IMR-90 (cell line): ENCODE measurements around the gene CDH22. TPM values are rescaled to one million over a fixed set of nuclear protein-coding genes. Genes with fewer than 3 reads are reported as not detected.

ENCODE experiments used
- ATAC-seq: fragments of 200-7000 bp; cut with Tn5 transposase; 2 replicates; pipeline ENCODE4 v1.9.1; 2020; ENCODE audit warnings: low read depth, mild to moderate bottlenecking, moderate library complexity
- BruUV-seq: library from RNA; stranded (reverse); fragments of 400-500 nt; replicated peaks from 2 replicates; lab custom pipeline; 2021; lab: Mats Ljungman, UMichigan
- CTCF ChIA-PET: fragments of 300-600 bp; formaldehyde crosslinking; extraction: SDS; loops from one replicate; lab custom pipeline; 2021; ENCODE audit warnings: antibody characterized with exemption; lab: Yijun Ruan, JAX
- POLR2A ChIA-PET: fragments of 300-600 bp; sonication (Branson Sonifier 250); formaldehyde crosslinking; loops from one replicate; lab custom pipeline; 2022; ENCODE audit warnings: antibody characterized with exemption; ENCODE audit not compliant: unreplicated experiment; lab: Charles Lee
- DNase-seq: peaks from one replicate; pipeline ENCODE4 v3.0.0; 2013
- H2AFZ ChIP-seq: replicated peaks from 2 replicates; pipeline ENCODE3; 2013; ENCODE audit warnings: low read length, mild to moderate bottlenecking; ENCODE audit not compliant: poor library complexity
- H2AK5ac ChIP-seq: 2 replicates; pipeline ENCODE4 v1.6.1; 2013; ENCODE audit warnings: low read depth, low read length, inconsistent platforms
- H2AK9ac ChIP-seq: replicated peaks from 2 replicates; pipeline ENCODE3; 2013; ENCODE audit warnings: mild to moderate bottlenecking, low read depth, low read length, moderate library complexity; ENCODE audit not compliant: poor library complexity
- H2BK120ac ChIP-seq: 2 replicates; pipeline ENCODE4 v1.6.1; 2013; ENCODE audit warnings: low read depth, low read length, inconsistent platforms
- H2BK15ac ChIP-seq: 3 replicates; pipeline ENCODE4 v1.6.1; 2013; ENCODE audit warnings: low read depth, low read length, inconsistent platforms
- H2BK20ac ChIP-seq: 2 replicates; pipeline ENCODE4 v1.6.1; 2013; ENCODE audit warnings: low read depth, mild to moderate bottlenecking, inconsistent platforms, low read length, moderate library complexity
- H2BK5ac ChIP-seq: 2 replicates; pipeline ENCODE4 v1.6.1; 2013; ENCODE audit warnings: mild to moderate bottlenecking, low read depth, low read length, inconsistent platforms; ENCODE audit not compliant: poor library complexity, severe bottlenecking
- H3K14ac ChIP-seq: replicated peaks from 2 replicates; pipeline ENCODE4 v1.6.1; 2013; ENCODE audit warnings: low read depth, low read length, inconsistent platforms
- H3K18ac ChIP-seq: 2 replicates; pipeline ENCODE4 v1.6.1; 2013; ENCODE audit warnings: low read depth, low read length, control low read depth
- H3K23ac ChIP-seq: 2 replicates; pipeline ENCODE4 v1.6.1; 2013; ENCODE audit warnings: low read depth, low read length, inconsistent platforms
- H3K27ac ChIP-seq: 2 replicates; pipeline ENCODE4 v1.5.1; 2013; ENCODE audit warnings: mild to moderate bottlenecking, control low read depth, low read length; ENCODE audit not compliant: insufficient read depth
- H3K27me3 ChIP-seq: 2 replicates; pipeline ENCODE4 v1.6.1; 2013; ENCODE audit warnings: low read length; ENCODE audit not compliant: control insufficient read depth, insufficient read depth
- H3K36me3 ChIP-seq: 2 replicates; pipeline ENCODE4 v1.6.1; 2013; ENCODE audit warnings: low read length, mixed read lengths; ENCODE audit not compliant: control insufficient read depth, insufficient read depth
- H3K4ac ChIP-seq: 2 replicates; pipeline ENCODE4 v1.6.1; 2013; ENCODE audit warnings: low read depth, low read length, inconsistent platforms
- H3K4me1 ChIP-seq: 2 replicates; pipeline ENCODE4 v1.6.1; 2013; ENCODE audit warnings: low read length, mixed read lengths; ENCODE audit not compliant: control insufficient read depth, insufficient read depth
- H3K4me2 ChIP-seq: 2 replicates; pipeline ENCODE4 v1.6.1; 2013; ENCODE audit warnings: low read depth, mild to moderate bottlenecking, control low read depth, low read length, moderate library complexity
- H3K4me3 ChIP-seq: 2 replicates; pipeline ENCODE4 v1.5.1; 2013; ENCODE audit warnings: low read depth, mild to moderate bottlenecking, control low read depth, low read length, moderate library complexity; ENCODE audit not compliant: insufficient read depth
- H3K56ac ChIP-seq: 2 replicates; pipeline ENCODE4 v1.6.1; 2013; ENCODE audit warnings: low read length, inconsistent platforms; ENCODE audit not compliant: insufficient read depth; ENCODE audit errors: extremely low read depth
- H3K79me1 ChIP-seq, 2 experiments: 2 replicates each; pipeline ENCODE4 v1.6.1; 2013; ENCODE audit warnings: low read length in 2 of 2, inconsistent platforms in 1 of 2, low read depth in 1 of 2
- H3K9ac ChIP-seq: 2 replicates; pipeline ENCODE4 v1.6.1; 2013; ENCODE audit warnings: low read depth, low read length, control low read depth
- H3K9me1 ChIP-seq: 2 replicates; pipeline ENCODE4 v1.6.1; 2013; ENCODE audit warnings: low read length, inconsistent platforms; ENCODE audit not compliant: insufficient read depth
- H3K9me3 ChIP-seq: 2 replicates; pipeline ENCODE4 v1.6.1; 2013; ENCODE audit warnings: low read length; ENCODE audit not compliant: control insufficient read depth, insufficient read depth
- H4K20me1 ChIP-seq: 2 replicates; pipeline ENCODE4 v1.6.1; 2013; ENCODE audit warnings: low read length, inconsistent platforms; ENCODE audit not compliant: insufficient read depth
- H4K5ac ChIP-seq: 2 replicates; pipeline ENCODE4 v1.6.1; 2013; ENCODE audit warnings: mild to moderate bottlenecking, low read depth, low read length, control low read depth
- H4K8ac ChIP-seq, 2 experiments: 2 replicates each; pipeline ENCODE4 v1.6.1; 2013; ENCODE audit warnings: low read depth in 2 of 2, low read length in 2 of 2, control low read depth in 1 of 2, inconsistent platforms in 1 of 2
- H4K91ac ChIP-seq: 2 replicates; pipeline ENCODE4 v1.6.1; 2013; ENCODE audit warnings: low read depth, low read length, inconsistent platforms; ENCODE audit not compliant: insufficient read depth
- BHLHE40 ChIP-seq: fragments of 150-350 bp; IDR thresholded peaks from 2 replicates; pipeline ENCODE4 v1.6.1; 2016; ENCODE audit warnings: mild to moderate bottlenecking, low read depth, low read length
- CEBPB ChIP-seq: IDR thresholded peaks from 2 replicates; pipeline ENCODE4 v1.6.1; 2012; ENCODE audit warnings: low read depth, low read length, improper control_type of control experiment
- CHD1 ChIP-seq: IDR thresholded peaks from 2 replicates; pipeline ENCODE4 v1.6.1; 2012; ENCODE audit warnings: low read depth, low read length, improper control_type of control experiment
- ELK1 ChIP-seq: fragments of 150-350 bp; IDR thresholded peaks from 2 replicates; pipeline ENCODE4 v1.6.1; 2016; ENCODE audit warnings: low read depth, mild to moderate bottlenecking, low read length, moderate library complexity, borderline replicate concordance
- FOS ChIP-seq: fragments of 150-350 bp; IDR thresholded peaks from 2 replicates; pipeline ENCODE4 v1.6.1; 2016; ENCODE audit warnings: low read depth, low read length
- MAFK ChIP-seq: IDR thresholded peaks from 2 replicates; pipeline ENCODE4 v1.6.1; 2012; ENCODE audit warnings: low read depth, low read length, improper control_type of control experiment
- MAZ ChIP-seq: IDR thresholded peaks from 2 replicates; pipeline ENCODE4 v1.6.1; 2012; ENCODE audit warnings: low read depth, mild to moderate bottlenecking, low read length, improper control_type of control experiment, moderate library complexity, borderline replicate concordance
- MXI1 ChIP-seq: IDR thresholded peaks from 2 replicates; pipeline ENCODE4 v1.6.1; 2012; ENCODE audit warnings: low read depth, mild to moderate bottlenecking, low read length, moderate library complexity, borderline replicate concordance
- NFE2L2 ChIP-seq: fragments of 150-350 bp; IDR thresholded peaks from 2 replicates; pipeline ENCODE4 v1.6.1; 2016; ENCODE audit warnings: low read depth, mild to moderate bottlenecking, low read length
- POLR2A ChIP-seq: IDR thresholded peaks from 2 replicates; pipeline ENCODE4 v1.6.1; 2012; ENCODE audit warnings: mild to moderate bottlenecking, low read depth, low read length
- RAD21 ChIP-seq: IDR thresholded peaks from 2 replicates; pipeline ENCODE4 v1.6.1; 2012; ENCODE audit warnings: low read length, improper control_type of control experiment
- RCOR1 ChIP-seq: IDR thresholded peaks from 2 replicates; pipeline ENCODE4 v1.6.1; 2012; ENCODE audit warnings: mild to moderate bottlenecking, low read length, improper control_type of control experiment; ENCODE audit not compliant: insufficient replicate concordance
- RFX5 ChIP-seq: IDR thresholded peaks from 2 replicates; pipeline ENCODE4 v1.8.0; 2012; ENCODE audit warnings: low read depth, mild to moderate bottlenecking, low read length, moderate library complexity
- SMC3 ChIP-seq: fragments of 150-350 bp; IDR thresholded peaks from 2 replicates; pipeline ENCODE4 v1.6.1; 2016; ENCODE audit warnings: low read depth, mild to moderate bottlenecking, antibody characterized with exemption, low read length, moderate library complexity
- USF2 ChIP-seq: fragments of 150-350 bp; IDR thresholded peaks from 2 replicates; pipeline ENCODE4 v1.6.1; 2017; ENCODE audit warnings: mild to moderate bottlenecking, antibody characterized with exemption, low read length, low read depth
- WGBS, 2 experiments: methylation state at CpG; one replicate each; pipeline versions ENCODE4 v1.1.5 to v1.1.7; 2013; ENCODE audit warnings: missing lambda C conversion rate in 2 of 2; ENCODE audit not compliant: insufficient read length in 1 of 2; ENCODE audit errors: extremely low coverage in 2 of 2; 5-methylcytosine and 5-hydroxymethylcytosine counted together
- dilution Hi-C: fragments of 300-500 bp; cut with HindIII; formaldehyde crosslinking; loops from one replicate; pipeline ENCODE4 v1.14.3; 2018; ENCODE audit warnings: low sequenced_read_pairs; ENCODE audit not compliant: unreplicated experiment
- in situ Hi-C: fragments of 300-500 bp; cut with MboI; formaldehyde crosslinking; loops from 3 replicates; pipeline ENCODE4 v1.14.3; 2019; ENCODE audit warnings: low sequenced_read_pairs, inconsistent platforms, mixed read lengths
- intact Hi-C: fragments of 100-400 bp; cut with micrococcal nuclease; formaldehyde crosslinking; loops from 2 replicates; pipeline ENCODE4 v1.10.0; 2022
- polyA plus RNA-seq, 3 experiments: library from polyadenylated mRNA; depleted of rRNA; stranded (reverse); fragments of >200 nt; gene quantifications; 2 replicates each; pipeline ENCODE4 v1.2.3, GENCODE V29; 2012; ENCODE audit warnings: low replicate concordance in 1 of 3
- total RNA-seq: library from RNA; depleted of rRNA; stranded (reverse); fragments of >200 nt; gene quantifications from 2 replicates; pipeline ENCODE4 v1.2.3, GENCODE V29; 2012
- TF ChIP-seq, protein P1 (sequence below): conservative IDR thresholded peaks from 2 replicates; pipeline ENCODE4 v1.5.1; 2012; ENCODE audit warnings: mild to moderate bottlenecking, low read depth, low read length, improper control_type of control experiment

Gene CDH22
- total and polyA plus RNA-seq, 2 of the 4 experiments (the other 2 are of a cell fraction), result not detected

DNA sequence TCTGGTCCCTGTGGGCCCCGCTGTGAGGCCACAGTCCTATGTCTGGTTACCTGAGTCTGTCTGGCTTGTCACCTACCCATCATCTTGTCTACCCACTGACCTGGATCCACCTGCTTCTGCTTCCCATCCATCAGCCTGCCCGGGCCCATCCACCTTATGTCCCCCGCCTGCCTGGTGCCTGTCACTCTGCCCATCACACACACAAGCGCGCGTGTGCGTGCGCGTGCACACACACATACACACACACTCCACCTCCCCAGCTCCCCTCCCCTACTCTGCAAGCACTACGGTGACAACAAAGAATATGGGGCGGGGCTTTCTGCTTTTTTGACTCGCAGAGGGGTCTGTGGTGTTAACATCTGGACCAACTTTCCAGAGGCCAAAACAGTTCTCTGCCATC is 8.0 kb downstream of the CDH22 start:
- in situ Hi-C loops, result no loop called here
- Histone ChIP-seq H2BK15ac (no peak overlapping the region), H3K27ac (no peak overlapping the region), H4K8ac (no peak overlapping the region), H3K36me3 (no peaks in the 10 kb centered on the region), H3K9me3 (no peaks in the 10 kb centered on the region), H3K18ac (no peak overlapping the region), H3K9ac (no peak overlapping the region), H3K23ac (no peak overlapping the region), H2AK5ac (no peak overlapping the region), H4K91ac (no peak overlapping the region), H2BK120ac (no peak overlapping the region), H3K56ac (no peak overlapping the region), H4K20me1 (no peaks in the 10 kb centered on the region), H3K4me3 (no peak overlapping the region), H3K4me2 (no peak overlapping the region), H2AFZ (no peak overlapping the region), H2AK9ac (no peak overlapping the region), H2BK5ac (no peak overlapping the region), H3K4ac (no peak overlapping the region), H3K9me1 (no peaks in the 10 kb centered on the region), H3K4me1 (no peaks in the 10 kb centered on the region), H2BK20ac (no peak overlapping the region), H4K5ac (no peak overlapping the region), H3K27me3 (peaks cover 30% of the 10 kb centered on the region), H3K79me1 (no peaks in the 10 kb centered on the region), H3K14ac (no peak overlapping the region)
- WGBS, 2 experiments, result 55% methylated on average over 2 of the region's 12 CpGs; no CpG with 5 or more reads in 1 of the 2 experiments
- CTCF ChIA-PET, result no interaction called here
- intact Hi-C loops, result no loop called here
- POLR2A ChIA-PET, result no interaction called here
- dilution Hi-C loops, result no loop called here
- BruUV-seq, result no TSS peak
- TF ChIP-seq RAD21 (no peak), USF2 (no peak), ELK1 (no peak), BHLHE40 (no peak), MAZ (no peak), MXI1 (no peak), RCOR1 (no peak), FOS (no peak), RFX5 (no peak), CEBPB (no peak), CHD1 (no peak), MAFK (no peak), NFE2L2 (no peak), SMC3 (no peak), POLR2A (no peak)
- TF ChIP-seq, protein P1, sequence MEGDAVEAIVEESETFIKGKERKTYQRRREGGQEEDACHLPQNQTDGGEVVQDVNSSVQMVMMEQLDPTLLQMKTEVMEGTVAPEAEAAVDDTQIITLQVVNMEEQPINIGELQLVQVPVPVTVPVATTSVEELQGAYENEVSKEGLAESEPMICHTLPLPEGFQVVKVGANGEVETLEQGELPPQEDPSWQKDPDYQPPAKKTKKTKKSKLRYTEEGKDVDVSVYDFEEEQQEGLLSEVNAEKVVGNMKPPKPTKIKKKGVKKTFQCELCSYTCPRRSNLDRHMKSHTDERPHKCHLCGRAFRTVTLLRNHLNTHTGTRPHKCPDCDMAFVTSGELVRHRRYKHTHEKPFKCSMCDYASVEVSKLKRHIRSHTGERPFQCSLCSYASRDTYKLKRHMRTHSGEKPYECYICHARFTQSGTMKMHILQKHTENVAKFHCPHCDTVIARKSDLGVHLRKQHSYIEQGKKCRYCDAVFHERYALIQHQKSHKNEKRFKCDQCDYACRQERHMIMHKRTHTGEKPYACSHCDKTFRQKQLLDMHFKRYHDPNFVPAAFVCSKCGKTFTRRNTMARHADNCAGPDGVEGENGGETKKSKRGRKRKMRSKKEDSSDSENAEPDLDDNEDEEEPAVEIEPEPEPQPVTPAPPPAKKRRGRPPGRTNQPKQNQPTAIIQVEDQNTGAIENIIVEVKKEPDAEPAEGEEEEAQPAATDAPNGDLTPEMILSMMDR, result no peak
- no peak for ATAC-seq
- DNase-seq, result no peak
